Epidermal melanocyte (primary cell): ENCODE results near the gene PPP1R9B.

Experiments
- DNase-seq: peaks from one replicate; pipeline ENCODE4 v3.0.0; 2011; ENCODE audit warnings: low spot score; ENCODE audit not compliant: insufficient read length

The PPP1R9B gene

GRCh38 chr17:50187751-50188530, 37.5 kb upstream of the PPP1R9B start:
- no peak for DNase-seq

- DNase-seq = no peak
Measured at GRCh38 chr17:50187394-50187725, 36.9 kb upstream of the PPP1R9B start.

GRCh38 chr17:50186661-50187393, 36.4 kb upstream of the PPP1R9B start:
- DNase-seq = no peak

- no peak for DNase-seq
Measured at GRCh38 chr17:50185631-50186471, 35.4 kb upstream of the PPP1R9B start.

- DNase-seq = no peak
Measured at GRCh38 chr17:50184611-50185398, 34.3 kb upstream of the PPP1R9B start.

GRCh38 chr17:50184064-50184463, 33.6 kb upstream of the PPP1R9B start:
- no peak for DNase-seq

GRCh38 chr17:50183421-50183994, 33.0 kb upstream of the PPP1R9B start:
- DNase-seq = no peak

GRCh38 chr17:50182783-50183420, 32.4 kb upstream of the PPP1R9B start:
- DNase-seq = no peak

GRCh38 chr17:50181591-50182560, 31.4 kb upstream of the PPP1R9B start:
- no peak for DNase-seq

GRCh38 chr17:50181144-50181543, 30.7 kb upstream of the PPP1R9B start:
- no peak for DNase-seq

- DNase-seq = no peak
Measured at GRCh38 chr17:50180620-50181019, 30.1 kb upstream of the PPP1R9B start.

GRCh38 chr17:50180111-50180510, 29.6 kb upstream of the PPP1R9B start:
- no peak for DNase-seq

GRCh38 chr17:50177983-50178834, 27.7 kb upstream of the PPP1R9B start:
- peak; percentile 79 for DNase-seq

GRCh38 chr17:50177476-50177875, 27.0 kb upstream of the PPP1R9B start:
- no peak for DNase-seq

GRCh38 chr17:50176559-50177357, 26.3 kb upstream of the PPP1R9B start:
- no peak for DNase-seq

GRCh38 chr17:50175035-50175807, 24.7 kb upstream of the PPP1R9B start:
- DNase-seq = no peak

- no peak for DNase-seq
Measured at GRCh38 chr17:50174444-50174843, 24.0 kb upstream of the PPP1R9B start.
